GM23338 (cell line): ENCODE measurements around the gene VKORC1L1. TPM values are rescaled to one million over a fixed set of nuclear protein-coding genes. Genes with fewer than 3 reads are reported as not detected.

Experiments
- ATAC-seq: fragments of 200-7000 bp; cut with Tn5 transposase; 3 replicates; pipeline ENCODE4 v1.9.1; 2020
- DNase-seq: peaks from one replicate; pipeline ENCODE4 v3.0.0-alpha.2; 2015; ENCODE audit warnings: low spot score
- H2AFZ ChIP-seq: fragments of 200-600 bp; sonication (generic); 2 replicates; pipeline ENCODE4 v1.8.0; 2016; ENCODE audit warnings: antibody characterized with exemption, mild to moderate bottlenecking, moderate library complexity
- H3F3A ChIP-seq: fragments of 200-600 bp; sonication (generic); replicated peaks from 2 replicates; pipeline ENCODE4 v1.8.0; 2017; ENCODE audit warnings: antibody characterized with exemption, mixed run types, low read depth
- H3K27ac ChIP-seq: fragments of 200-600 bp; sonication (generic); 2 replicates; pipeline ENCODE4 v1.6.1; 2016; ENCODE audit warnings: low read depth
- H3K27me3 ChIP-seq: fragments of 200-600 bp; sonication (generic); 2 replicates; pipeline ENCODE4 v1.8.0; 2016; ENCODE audit warnings: mild to moderate bottlenecking, mixed run types, moderate library complexity; ENCODE audit not compliant: insufficient read depth
- H3K36me3 ChIP-seq: fragments of 200-600 bp; sonication (generic); 2 replicates; pipeline ENCODE4 v1.8.0; 2016; ENCODE audit warnings: mild to moderate bottlenecking; ENCODE audit not compliant: insufficient read depth
- H3K4me1 ChIP-seq: fragments of 200-600 bp; sonication (generic); 2 replicates; pipeline ENCODE4 v1.8.0; 2016; ENCODE audit warnings: mild to moderate bottlenecking, moderate library complexity; ENCODE audit not compliant: insufficient read depth
- H3K4me2 ChIP-seq: fragments of 200-600 bp; sonication (generic); 2 replicates; pipeline ENCODE4 v1.7.1; 2017; ENCODE audit warnings: mixed run types
- H3K4me3 ChIP-seq: fragments of 200-600 bp; sonication (generic); 2 replicates; pipeline ENCODE4 v1.6.1; 2016; ENCODE audit warnings: mixed run types
- H3K79me2 ChIP-seq: fragments of 200-600 bp; sonication (generic); replicated peaks from 2 replicates; pipeline ENCODE4 v1.8.0; 2017; ENCODE audit warnings: mild to moderate bottlenecking; ENCODE audit not compliant: insufficient read depth
- H3K9me2 ChIP-seq: fragments of 200-600 bp; sonication (generic); 2 replicates; pipeline ENCODE4 v1.8.0; 2017; ENCODE audit not compliant: insufficient read depth
- H4K20me1 ChIP-seq: fragments of 200-600 bp; sonication (generic); replicated peaks from 2 replicates; pipeline ENCODE4 v1.8.0; 2017; ENCODE audit warnings: mild to moderate bottlenecking; ENCODE audit not compliant: insufficient read depth
- H3K27ac Mint-ChIP-seq: 2 replicates; pipeline ENCODE4 v1.8.0; 2020; ENCODE audit warnings: inconsistent platforms, mild to moderate bottlenecking, moderate library complexity, mixed read lengths
- H3K27me3 Mint-ChIP-seq: 3 replicates; pipeline ENCODE4 v1.8.0; 2022; ENCODE audit warnings: low read depth, mild to moderate bottlenecking, moderate library complexity, mixed read lengths, inconsistent platforms; ENCODE audit not compliant: insufficient read depth, poor library complexity
- H3K36me3 Mint-ChIP-seq: 3 replicates; pipeline ENCODE4 v1.8.0; 2021; ENCODE audit warnings: low read depth, mild to moderate bottlenecking, inconsistent platforms, moderate library complexity, mixed read lengths
- H3K4me1 Mint-ChIP-seq: 3 replicates; pipeline ENCODE4 v1.8.0; 2020; ENCODE audit warnings: mild to moderate bottlenecking, inconsistent platforms, mixed read lengths
- H3K4me3 Mint-ChIP-seq: 3 replicates; pipeline ENCODE4 v1.8.0; 2021; ENCODE audit warnings: moderate library complexity, mild to moderate bottlenecking, inconsistent platforms, mixed read lengths
- H3K9me3 Mint-ChIP-seq: 3 replicates; pipeline ENCODE4 v1.8.0; 2020; ENCODE audit warnings: moderate library complexity, mild to moderate bottlenecking, inconsistent platforms, mixed read lengths
- CREB1 ChIP-seq: fragments of 250-450 bp; sonication (Bioruptor Pico); IDR thresholded peaks from 2 replicates; pipeline ENCODE4 v1.5.0; 2020; ENCODE audit warnings: low read depth, mild to moderate bottlenecking, moderate library complexity
- CTCF ChIP-seq, 2 experiments: fragments of 200-600 bp in 1 of 2; sonication (generic) in 1 of 2; conservative IDR thresholded peaks; 2 replicates each; pipeline versions ENCODE4 v1.5.1 to v1.6.1; 2016 to 2017; ENCODE audit warnings: antibody characterized with exemption in 2 of 2, low read depth in 2 of 2, mild to moderate bottlenecking in 2 of 2, moderate library complexity in 1 of 2
- EZH2 ChIP-seq: fragments of 200-600 bp; sonication (generic); IDR thresholded peaks from one replicate; pipeline ENCODE4 v1.8.0; 2017; ENCODE audit warnings: antibody characterized with exemption, mild to moderate bottlenecking, low read depth; ENCODE audit not compliant: unreplicated experiment
- POLR2AphosphoS5 ChIP-seq: IDR thresholded peaks from 2 replicates; pipeline ENCODE4 v1.6.1; 2016; ENCODE audit warnings: antibody characterized with exemption, low read depth
- STAT1 ChIP-seq: IDR thresholded peaks from one replicate; pipeline ENCODE4 v1.6.1; 2016; ENCODE audit warnings: antibody characterized with exemption; ENCODE audit not compliant: unreplicated experiment
- ZNF114 ChIP-seq: fragments of 250-450 bp; sonication (Bioruptor Pico); IDR thresholded peaks from 2 replicates; pipeline ENCODE4 v1.5.0; 2020; ENCODE audit warnings: mild to moderate bottlenecking, moderate library complexity
- polyA plus RNA-seq: library from polyadenylated mRNA; unstranded; fragments of >200 nt; fragmentation: Nextera tagmentation; extraction: Ambion mirVana; gene quantifications from 2 replicates; pipeline ENCODE4 v1.2.1, GENCODE V29; 2016
- total RNA-seq: library from RNA; depleted of rRNA; stranded (reverse); fragments of >200 nt; shearing (Covaris generic); gene quantifications from 2 replicates; pipeline ENCODE4 v1.2.3, GENCODE V29; 2014
- TF ChIP-seq, protein P1 (sequence below): fragments of 250-450 bp; sonication (Bioruptor Pico); IDR thresholded peaks from 2 replicates; pipeline ENCODE4 v1.5.0; 2020; ENCODE audit warnings: mild to moderate bottlenecking, moderate library complexity
- TF ChIP-seq, protein P2 (sequence below): IDR thresholded peaks from 2 replicates; pipeline ENCODE4 v1.6.1; 2016; ENCODE audit warnings: antibody characterized with exemption

Gene VKORC1L1
- total and polyA plus RNA-seq, 2 experiments from 2014 or later: 21.5 to 30.3 TPM

GRCh38 chr7:65902306-65902705 lies 29.4 kb downstream of the VKORC1L1 start:
- H4K20me1 ChIP-seq: peaks cover 15% of the 10 kb centered on the region
- DNase-seq: no peak
- H3K36me3 ChIP-seq: no peaks in the 10 kb centered on the region; the same call in 1 of the 2 replicates
- no peak overlapping the region for H3K4me2 ChIP-seq
- H3K4me1 ChIP-seq: 0 out of 2 replicates have a peak, but pooled peaks cover 5% of the 10 kb centered on the region
- no peak for TF ChIP-seq POLR2AphosphoS5
- no peak for TF ChIP-seq CREB1 (CRISPR knock-in tag)
- no peak for TF ChIP-seq CTCF (conservative IDR thresholded peaks at IDR 0.05; ENCODE audit: low read depth in 2 of 2)
- no peak for TF ChIP-seq ZNF114 (CRISPR knock-in tag)
- TF ChIP-seq, protein P1, sequence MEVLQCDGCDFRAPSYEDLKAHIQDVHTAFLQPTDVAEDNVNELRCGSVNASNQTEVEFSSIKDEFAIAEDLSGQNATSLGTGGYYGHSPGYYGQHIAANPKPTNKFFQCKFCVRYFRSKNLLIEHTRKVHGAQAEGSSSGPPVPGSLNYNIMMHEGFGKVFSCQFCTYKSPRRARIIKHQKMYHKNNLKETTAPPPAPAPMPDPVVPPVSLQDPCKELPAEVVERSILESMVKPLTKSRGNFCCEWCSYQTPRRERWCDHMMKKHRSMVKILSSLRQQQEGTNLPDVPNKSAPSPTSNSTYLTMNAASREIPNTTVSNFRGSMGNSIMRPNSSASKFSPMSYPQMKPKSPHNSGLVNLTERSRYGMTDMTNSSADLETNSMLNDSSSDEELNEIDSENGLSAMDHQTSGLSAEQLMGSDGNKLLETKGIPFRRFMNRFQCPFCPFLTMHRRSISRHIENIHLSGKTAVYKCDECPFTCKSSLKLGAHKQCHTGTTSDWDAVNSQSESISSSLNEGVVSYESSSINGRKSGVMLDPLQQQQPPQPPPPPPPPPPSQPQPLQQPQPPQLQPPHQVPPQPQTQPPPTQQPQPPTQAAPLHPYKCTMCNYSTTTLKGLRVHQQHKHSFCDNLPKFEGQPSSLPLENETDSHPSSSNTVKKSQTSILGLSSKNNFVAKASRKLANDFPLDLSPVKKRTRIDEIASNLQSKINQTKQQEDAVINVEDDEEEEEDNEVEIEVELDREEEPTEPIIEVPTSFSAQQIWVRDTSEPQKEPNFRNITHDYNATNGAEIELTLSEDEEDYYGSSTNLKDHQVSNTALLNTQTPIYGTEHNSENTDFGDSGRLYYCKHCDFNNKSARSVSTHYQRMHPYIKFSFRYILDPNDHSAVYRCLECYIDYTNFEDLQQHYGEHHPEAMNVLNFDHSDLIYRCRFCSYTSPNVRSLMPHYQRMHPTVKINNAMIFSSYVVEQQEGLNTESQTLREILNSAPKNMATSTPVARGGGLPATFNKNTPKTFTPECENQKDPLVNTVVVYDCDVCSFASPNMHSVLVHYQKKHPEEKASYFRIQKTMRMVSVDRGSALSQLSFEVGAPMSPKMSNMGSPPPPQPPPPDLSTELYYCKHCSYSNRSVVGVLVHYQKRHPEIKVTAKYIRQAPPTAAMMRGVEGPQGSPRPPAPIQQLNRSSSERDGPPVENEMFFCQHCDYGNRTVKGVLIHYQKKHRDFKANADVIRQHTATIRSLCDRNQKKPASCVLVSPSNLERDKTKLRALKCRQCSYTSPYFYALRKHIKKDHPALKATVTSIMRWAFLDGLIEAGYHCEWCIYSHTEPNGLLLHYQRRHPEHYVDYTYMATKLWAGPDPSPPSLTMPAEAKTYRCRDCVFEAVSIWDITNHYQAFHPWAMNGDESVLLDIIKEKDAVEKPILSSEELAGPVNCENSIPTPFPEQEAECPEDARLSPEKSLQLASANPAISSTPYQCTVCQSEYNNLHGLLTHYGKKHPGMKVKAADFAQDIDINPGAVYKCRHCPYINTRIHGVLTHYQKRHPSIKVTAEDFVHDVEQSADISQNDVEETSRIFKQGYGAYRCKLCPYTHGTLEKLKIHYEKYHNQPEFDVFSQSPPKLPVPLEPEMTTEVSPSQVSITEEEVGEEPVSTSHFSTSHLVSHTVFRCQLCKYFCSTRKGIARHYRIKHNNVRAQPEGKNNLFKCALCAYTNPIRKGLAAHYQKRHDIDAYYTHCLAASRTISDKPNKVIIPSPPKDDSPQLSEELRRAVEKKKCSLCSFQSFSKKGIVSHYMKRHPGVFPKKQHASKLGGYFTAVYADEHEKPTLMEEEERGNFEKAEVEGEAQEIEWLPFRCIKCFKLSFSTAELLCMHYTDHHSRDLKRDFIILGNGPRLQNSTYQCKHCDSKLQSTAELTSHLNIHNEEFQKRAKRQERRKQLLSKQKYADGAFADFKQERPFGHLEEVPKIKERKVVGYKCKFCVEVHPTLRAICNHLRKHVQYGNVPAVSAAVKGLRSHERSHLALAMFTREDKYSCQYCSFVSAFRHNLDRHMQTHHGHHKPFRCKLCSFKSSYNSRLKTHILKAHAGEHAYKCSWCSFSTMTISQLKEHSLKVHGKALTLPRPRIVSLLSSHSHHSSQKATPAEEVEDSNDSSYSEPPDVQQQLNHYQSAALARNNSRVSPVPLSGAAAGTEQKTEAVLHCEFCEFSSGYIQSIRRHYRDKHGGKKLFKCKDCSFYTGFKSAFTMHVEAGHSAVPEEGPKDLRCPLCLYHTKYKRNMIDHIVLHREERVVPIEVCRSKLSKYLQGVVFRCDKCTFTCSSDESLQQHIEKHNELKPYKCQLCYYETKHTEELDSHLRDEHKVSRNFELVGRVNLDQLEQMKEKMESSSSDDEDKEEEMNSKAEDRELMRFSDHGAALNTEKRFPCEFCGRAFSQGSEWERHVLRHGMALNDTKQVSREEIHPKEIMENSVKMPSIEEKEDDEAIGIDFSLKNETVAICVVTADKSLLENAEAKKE: no peak
- no peak for TF ChIP-seq STAT1
- TF ChIP-seq, protein P2, sequence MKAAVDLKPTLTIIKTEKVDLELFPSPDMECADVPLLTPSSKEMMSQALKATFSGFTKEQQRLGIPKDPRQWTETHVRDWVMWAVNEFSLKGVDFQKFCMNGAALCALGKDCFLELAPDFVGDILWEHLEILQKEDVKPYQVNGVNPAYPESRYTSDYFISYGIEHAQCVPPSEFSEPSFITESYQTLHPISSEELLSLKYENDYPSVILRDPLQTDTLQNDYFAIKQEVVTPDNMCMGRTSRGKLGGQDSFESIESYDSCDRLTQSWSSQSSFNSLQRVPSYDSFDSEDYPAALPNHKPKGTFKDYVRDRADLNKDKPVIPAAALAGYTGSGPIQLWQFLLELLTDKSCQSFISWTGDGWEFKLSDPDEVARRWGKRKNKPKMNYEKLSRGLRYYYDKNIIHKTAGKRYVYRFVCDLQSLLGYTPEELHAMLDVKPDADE: no peak
- TF ChIP-seq EZH2: no peak
- peaks cover 46% of the 10 kb centered on the region for H3K36me3 Mint-ChIP-seq
- no peaks in the 10 kb centered on the region for H3K9me2 ChIP-seq
- H3K27me3 ChIP-seq: no peaks in the 10 kb centered on the region
- H3K27me3 Mint-ChIP-seq: no peaks in the 10 kb centered on the region
- no peak overlapping the region for H3K4me3 ChIP-seq
- no peaks in the 10 kb centered on the region for H3F3A ChIP-seq
- no peak overlapping the region for H3K27ac Mint-ChIP-seq
- H3K4me1 Mint-ChIP-seq: peaks cover 9% of the 10 kb centered on the region
- no peak overlapping the region for H3K4me3 Mint-ChIP-seq
- H2AFZ ChIP-seq: no peak overlapping the region
- H3K79me2 ChIP-seq: peaks cover 22% of the 10 kb centered on the region
- H3K27ac ChIP-seq: no peak overlapping the region
- H3K9me3 Mint-ChIP-seq: peaks cover 12% of the 10 kb centered on the region
- ATAC-seq: no peak
